Sigmoid colon (tissue), 4 donors: ENCODE measurements around the gene CC2D2A.

Source experiments
- CTCF ChIP-seq, 4 experiments: fragments of 450-650 bp in 3 of 4; fragments of 200-600 bp in 1 of 4; IDR thresholded peaks; one replicate each; pipeline ENCODE4 v1.5.1; 2016 to 2019; ENCODE audit warnings: antibody characterized with exemption in 4 of 4, mild to moderate bottlenecking in 3 of 4, moderate library complexity in 2 of 4
- EP300 ChIP-seq, 4 donors: sonication (generic); formaldehyde crosslinking; IDR thresholded peaks; one replicate each; pipeline ENCODE4 v1.6.1; 2017; ENCODE audit warnings: antibody characterized with exemption in 4 of 4
- POLR2A ChIP-seq, 2 donors: fragments of 450-650 bp; IDR thresholded peaks; one replicate each; pipeline ENCODE4 v1.6.1; 2016; ENCODE audit warnings: antibody characterized with exemption in 2 of 2, mild to moderate bottlenecking in 2 of 2, moderate library complexity in 2 of 2
- POLR2AphosphoS5 ChIP-seq, 4 donors: sonication (generic); formaldehyde crosslinking; IDR thresholded peaks; one replicate each; pipeline ENCODE4 v1.6.1; 2017; ENCODE audit warnings: antibody characterized with exemption in 4 of 4

- TF ChIP-seq CTCF (IDR thresholded peaks at IDR 0.05) (no peak), POLR2A (IDR thresholded peaks at IDR 0.05) (no peak), POLR2AphosphoS5 (IDR thresholded peaks at IDR 0.05) (no peak), EP300 (IDR thresholded peaks at IDR 0.05) (no peak)
Measured at GRCh38 chr4:15577508-15577907, 107.8 kb downstream of the CC2D2A start.
